Panc1 (cell line): ENCODE data around the gene KLHDC9. TPM values are rescaled to one million over a fixed set of nuclear protein-coding genes. Genes with fewer than 3 reads are reported as not detected.

Experiments
- ATAC-seq: fragments of 200-7000 bp; cut with Tn5 transposase; 2 replicates; pipeline ENCODE4 v1.9.1; 2020; ENCODE audit warnings: mild to moderate bottlenecking, moderate library complexity
- BruUV-seq: library from RNA; stranded (reverse); fragments of 400-500 nt; replicated peaks from 2 replicates; lab custom pipeline; 2021; lab: Mats Ljungman, UMichigan
- CTCF ChIA-PET: fragments of 300-600 bp; sonication (Branson Sonifier 250); formaldehyde crosslinking; loops from one replicate; lab custom pipeline; 2022; ENCODE audit warnings: antibody characterized with exemption; lab: Charles Lee
- POLR2A ChIA-PET: fragments of 300-600 bp; sonication (Branson Sonifier 250); formaldehyde crosslinking; loops from one replicate; lab custom pipeline; 2022; ENCODE audit warnings: antibody characterized with exemption; lab: Charles Lee
- DNase-seq: peaks from one replicate; pipeline ENCODE4 v3.0.0-alpha.2; 2010; ENCODE audit warnings: low read depth, low spot score
- H3K27ac ChIP-seq: 2 replicates; pipeline ENCODE4 v1.5.1; 2011; ENCODE audit warnings: mild to moderate bottlenecking, low read length, inconsistent platforms
- H3K27me3 ChIP-seq: fragments of 200-500 bp; sonication (Bioruptor generic); 2 replicates; pipeline ENCODE4 v1.6.0; 2014; ENCODE audit warnings: low read length, inconsistent platforms; ENCODE audit not compliant: control insufficient read depth, insufficient read depth
- H3K36me3 ChIP-seq: fragments of 200-500 bp; sonication (Bioruptor generic); 2 replicates; pipeline ENCODE4 v1.5.1; 2014; ENCODE audit warnings: inconsistent platforms, mild to moderate bottlenecking, low read length, moderate library complexity; ENCODE audit not compliant: control insufficient read depth, insufficient read depth
- H3K4me1 ChIP-seq: 2 replicates; pipeline ENCODE4 v1.5.1; 2011; ENCODE audit warnings: inconsistent platforms, mild to moderate bottlenecking, low read length, moderate library complexity; ENCODE audit not compliant: control insufficient read depth, insufficient read depth
- H3K4me3 ChIP-seq, 2 experiments: 2 replicates each; pipeline ENCODE4 v1.5.1; 2011 to 2012; ENCODE audit warnings: low read depth in 2 of 2, low read length in 2 of 2, mild to moderate bottlenecking in 2 of 2, inconsistent platforms in 1 of 2, moderate library complexity in 1 of 2
- H3K9me3 ChIP-seq: fragments of 200-500 bp; sonication (Bioruptor generic); 2 replicates; pipeline ENCODE4 v1.5.1; 2014; ENCODE audit warnings: low read depth, mild to moderate bottlenecking, inconsistent platforms, low read length, moderate library complexity; ENCODE audit not compliant: control insufficient read depth, insufficient read depth
- CTCF ChIP-seq: fragments of 450-650 bp; IDR thresholded peaks from 2 replicates; pipeline ENCODE4 v1.5.1; 2017; ENCODE audit warnings: mild to moderate bottlenecking
- POLR2AphosphoS5 ChIP-seq: IDR thresholded peaks from 2 replicates; pipeline ENCODE4 v1.6.1; 2012; ENCODE audit warnings: mild to moderate bottlenecking, low read depth, low read length, moderate library complexity
- REST ChIP-seq, 2 experiments: IDR thresholded peaks; 2 replicates each; pipeline ENCODE4 v1.6.1; 2011 to 2012; ENCODE audit warnings: low read depth in 2 of 2, control low read depth in 1 of 2, low read length in 1 of 2, mild to moderate bottlenecking in 1 of 2, moderate library complexity in 1 of 2; ENCODE audit not compliant: insufficient read depth in 1 of 2
- SIN3A ChIP-seq: IDR thresholded peaks from 2 replicates; pipeline ENCODE4 v1.6.1; 2012; ENCODE audit warnings: low read depth, mild to moderate bottlenecking, low read length, moderate library complexity, borderline replicate concordance; ENCODE audit not compliant: insufficient read depth
- TCF7L2 ChIP-seq: IDR thresholded peaks from 2 replicates; pipeline ENCODE4 v1.6.1; 2011; ENCODE audit warnings: mild to moderate bottlenecking, low read depth, low read length, inconsistent platforms
- in situ Hi-C: cut with HindIII; loops from 2 replicates; pipeline ENCODE4 v1.10.0; 2016; ENCODE audit warnings: low sequenced_read_pairs, low pct_unique_long_range_greater_than_20kb
- intact Hi-C: fragments of 100-400 bp; cut with micrococcal nuclease; formaldehyde crosslinking; loops from one replicate; pipeline ENCODE4 v1.10.0; 2022; ENCODE audit not compliant: unreplicated experiment
- total RNA-seq: library from RNA; stranded (reverse); gene quantifications from one replicate; pipeline ENCODE4 v1.2.1, GENCODE V29; 2021; ENCODE audit not compliant: unreplicated experiment

The KLHDC9 gene
- total RNA-seq, 1 experiment from 2014 or later = 7.6 TPM

- ATAC-seq (no peak), DNase-seq (no peak)
- peaks cover 18% of the 10 kb centered on the region for H3K4me1 ChIP-seq
- POLR2A ChIA-PET = no interaction called here
- H3K27ac ChIP-seq = no peak overlapping the region
- in situ Hi-C loops = no loop called here
- CTCF ChIA-PET = no interaction called here
- intact Hi-C loops = no loop called here
- H3K36me3 ChIP-seq = peaks cover 21% of the 10 kb centered on the region
- no peaks in the 10 kb centered on the region for H3K9me3 ChIP-seq
- TF ChIP-seq POLR2AphosphoS5 (no peak), CTCF (no peak), SIN3A (no peak), TCF7L2 (no peak), REST (IDR thresholded peaks at IDR 0.05; ENCODE audit: insufficient read depth in 1 of 2, low read depth in 2 of 2, low read length in 1 of 2) (no peak)
- no peak overlapping the region for H3K4me3 ChIP-seq
- no peaks in the 10 kb centered on the region for H3K27me3 ChIP-seq
- no TSS peak for BruUV-seq
Measured at GRCh38 chr1:161122967-161123366, 24.8 kb downstream of the KLHDC9 start.

- TF ChIP-seq SIN3A = no peak
- no peak for TF ChIP-seq POLR2AphosphoS5
- no peak for TF ChIP-seq CTCF
- no peak for TF ChIP-seq REST (IDR thresholded peaks at IDR 0.05; ENCODE audit: insufficient read depth in 1 of 2, low read depth in 2 of 2, low read length in 1 of 2)
- no peak for TF ChIP-seq TCF7L2
- ATAC-seq = no peak
- in situ Hi-C loops (no loop called here), intact Hi-C loops (no loop called here)
- Histone ChIP-seq H3K27me3 (no peaks in the 10 kb centered on the region), H3K27ac (no peak overlapping the region), H3K36me3 (peaks cover 19% of the 10 kb centered on the region), H3K4me3 (no peak overlapping the region), H3K9me3 (no peaks in the 10 kb centered on the region), H3K4me1 (peaks cover 14% of the 10 kb centered on the region)
- BruUV-seq = no TSS peak
- ChIA-PET POLR2A (no interaction called here), CTCF (interaction anchor here (0.6 kb wide), 1 partner anchor 38 kb away, joined by 3 read pairs; the partner anchor contains the start of gene NECTIN4)
- DNase-seq = no peak
Measured at GRCh38 chr1:161127649-161128048, 29.5 kb downstream of the KLHDC9 start.
